NT2/D1 (cell line): ENCODE measurements around the gene COL6A2.

ENCODE experiments used
- SUZ12 ChIP-seq: IDR thresholded peaks from 2 replicates; pipeline ENCODE4 v1.6.1; 2011; ENCODE audit not compliant: insufficient read length, insufficient read depth; ENCODE audit errors: extremely low read depth
- YY1 ChIP-seq: IDR thresholded peaks from 2 replicates; pipeline ENCODE4 v1.6.1; 2011; ENCODE audit not compliant: insufficient read length, insufficient read depth
- ZNF274 ChIP-seq: IDR thresholded peaks from 2 replicates; pipeline ENCODE4 v1.6.1; 2011; ENCODE audit warnings: mild to moderate bottlenecking, low read depth, low read length

DNA sequence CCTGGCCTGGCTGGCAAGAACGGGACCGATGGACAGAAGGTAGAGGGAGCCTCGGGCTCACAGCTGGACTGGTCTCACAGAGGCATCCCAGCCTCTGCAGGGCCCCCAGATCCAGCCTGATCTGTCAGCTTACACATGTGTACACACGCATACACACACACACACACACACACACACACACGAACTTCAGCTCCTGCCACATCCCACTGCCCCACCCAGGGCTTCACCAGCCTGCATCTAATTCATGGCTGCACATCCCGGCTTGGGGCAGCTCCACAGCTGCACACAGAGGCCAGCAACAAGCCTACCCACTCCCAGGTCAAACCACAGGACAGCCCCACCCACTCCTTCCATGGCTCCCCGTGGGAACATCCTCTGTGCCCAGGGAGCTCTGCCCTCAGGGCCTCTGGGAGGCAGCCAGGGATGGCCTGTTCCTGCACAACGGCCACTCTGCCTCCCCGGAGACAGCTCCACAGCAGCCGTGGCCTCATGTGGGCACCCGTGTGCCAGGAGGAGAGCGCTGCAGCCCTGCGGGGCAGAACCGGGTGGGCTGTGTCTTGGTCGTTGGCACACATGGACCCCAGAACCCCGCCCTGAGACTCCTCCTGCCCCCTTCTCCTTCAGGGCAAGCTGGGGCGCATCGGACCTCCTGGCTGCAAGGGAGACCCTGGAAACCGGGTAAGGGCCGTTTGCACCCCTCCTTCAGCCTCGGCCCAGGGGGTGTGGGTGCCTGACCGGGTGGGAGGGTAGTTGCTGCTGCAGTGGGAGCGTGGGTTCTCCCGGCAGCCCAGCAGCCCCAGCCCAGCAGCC is 19.1 kb downstream of the COL6A2 start:
- TF ChIP-seq ZNF274 = no peak
- no peak for TF ChIP-seq YY1
- no peak for TF ChIP-seq SUZ12
